DND-41 (cell line): ENCODE measurements around the gene MUC15.

Source experiments
- CTCF ChIP-seq: IDR thresholded peaks from 2 replicates; pipeline ENCODE4 v1.5.1; 2012; ENCODE audit warnings: borderline replicate concordance, low read length, moderate library complexity, mild to moderate bottlenecking; ENCODE audit not compliant: poor library complexity, severe bottlenecking; ENCODE audit errors: extremely low read depth
- EZH2 ChIP-seq: IDR thresholded peaks from 3 replicates; pipeline ENCODE4 v1.6.1; 2012; ENCODE audit warnings: borderline replicate concordance, low read depth, mild to moderate bottlenecking, moderate library complexity, low read length, inconsistent platforms; ENCODE audit not compliant: severe bottlenecking

GRCh38 chr11:26613759-26614158 is 41.7 kb upstream of the MUC15 start:
- TF ChIP-seq CTCF (no peak), EZH2 (no peak)
